Measurements from ENCODE around the gene PTHLH. TPM values are rescaled to one million over a fixed set of nuclear protein-coding genes. Genes with fewer than 3 reads are reported as not detected.
A peak's percentile ranks its signal among the peaks of the same experiment; 100 is the strongest.

The PTHLH gene
- total and polyA plus RNA-seq, 2 experiments from 2014 or later, result not detected

DNA sequence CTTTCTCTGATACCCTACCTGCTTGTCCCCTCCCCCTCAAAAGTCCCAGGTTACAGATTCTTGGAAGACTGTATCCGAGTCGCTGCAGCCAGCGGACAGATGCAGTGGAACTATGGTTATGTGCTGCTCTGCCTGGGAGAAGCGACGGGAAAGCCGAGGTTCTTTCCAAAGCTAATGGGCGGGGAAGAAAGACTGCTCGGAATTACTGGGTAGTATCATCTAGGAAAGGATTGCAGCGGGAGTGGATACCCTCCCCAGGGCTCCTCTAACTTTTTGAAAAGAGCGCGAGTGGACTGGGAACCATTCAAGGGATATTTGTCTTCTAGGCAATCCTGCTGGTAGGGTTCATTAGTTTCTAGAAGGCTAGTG lies 1.4 kb downstream of the PTHLH start:
- DNase-seq (ENCODE audit: low spot score) (peak; percentile 68), ATAC-seq (peak; percentile 2)
- H2AFZ ChIP-seq, result peak overlapping the region; percentile 50
- no peaks in the 10 kb centered on the region for H3K79me2 ChIP-seq (replicated peaks; ENCODE audit: insufficient read depth)
- Mint-ChIP-seq H3K27me3 (ENCODE audit: insufficient read depth, low read depth, poor library complexity) (peaks cover 94% of the 10 kb centered on the region), H3K4me3 (peak overlapping the region; percentile 74), H3K36me3 (ENCODE audit: low read depth) (peaks cover 3% of the 10 kb centered on the region; the same call in 1 of the 3 replicates), H3K9me3 (no peaks in the 10 kb centered on the region), H3K4me1 (peaks cover 54% of the 10 kb centered on the region), H3K27ac (no peak overlapping the region)
- 0 out of 2 replicates have a peak, but pooled peaks cover 5% of the 10 kb centered on the region for H4K20me1 ChIP-seq (replicated peaks; ENCODE audit: insufficient read depth)
- peaks cover 68% of the 10 kb centered on the region for H3K4me1 ChIP-seq (ENCODE audit: insufficient read depth)
- peak overlapping the region; percentile 60 for H3K4me3 ChIP-seq
- no peaks in the 10 kb centered on the region for H3K9me2 ChIP-seq (ENCODE audit: insufficient read depth)
- peak; percentile 52 for TF ChIP-seq EZH2 (IDR thresholded peaks at IDR 0.05; ENCODE audit: low read depth, unreplicated experiment)
- TF ChIP-seq STAT1 (IDR thresholded peaks at IDR 0.05; ENCODE audit: unreplicated experiment), result no peak
- H3K27me3 ChIP-seq (ENCODE audit: insufficient read depth), result peaks cover 98% of the 10 kb centered on the region
- H3K4me2 ChIP-seq, result peak overlapping the region; percentile 86
- no peak overlapping the region for H3K27ac ChIP-seq (ENCODE audit: low read depth)
- no peaks in the 10 kb centered on the region for H3K36me3 ChIP-seq (ENCODE audit: insufficient read depth)
- peaks cover 12% of the 10 kb centered on the region for H3F3A ChIP-seq (replicated peaks; ENCODE audit: low read depth)

DNA sequence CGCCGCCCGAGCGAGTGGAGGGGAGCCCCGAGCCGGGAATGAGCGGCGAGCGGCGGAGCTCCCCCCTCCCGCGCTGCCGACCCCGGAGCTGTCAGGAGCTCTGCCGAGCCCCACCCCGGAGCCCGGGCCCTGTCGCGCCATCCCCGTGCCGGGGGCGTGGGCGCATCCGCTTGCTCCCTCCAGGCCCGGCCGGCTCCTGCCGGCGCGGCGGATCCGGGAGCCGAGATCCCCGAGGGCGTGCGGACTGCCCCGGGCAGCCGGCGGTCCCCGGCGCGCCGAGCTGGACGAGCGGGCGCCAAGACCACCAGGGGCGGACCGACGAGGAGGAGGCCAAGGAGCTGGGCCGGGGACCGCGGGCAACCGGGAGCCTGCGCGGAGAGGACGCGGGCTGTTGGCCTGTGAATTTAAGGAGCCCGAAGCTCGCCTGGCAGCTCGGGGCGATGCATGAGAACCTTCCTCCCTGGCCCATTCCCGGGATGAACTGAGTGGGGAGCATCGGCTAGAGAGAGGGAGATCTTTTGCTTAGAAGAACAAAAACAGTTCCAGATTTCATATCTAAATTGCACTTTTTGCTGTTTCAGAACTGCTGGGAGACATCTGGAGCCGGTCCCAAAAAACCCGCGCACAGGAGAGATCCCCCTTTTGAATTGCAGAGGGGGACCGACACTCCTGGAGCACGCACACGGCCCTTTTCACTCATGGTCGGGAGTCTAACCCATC lies 2.0 kb downstream of the PTHLH start:
- no peaks in the 10 kb centered on the region for H3K9me2 ChIP-seq (ENCODE audit: insufficient read depth)
- H3K36me3 ChIP-seq (ENCODE audit: insufficient read depth), result no peaks in the 10 kb centered on the region
- H3K79me2 ChIP-seq (replicated peaks; ENCODE audit: insufficient read depth), result no peaks in the 10 kb centered on the region
- H3K27ac ChIP-seq (ENCODE audit: low read depth), result no peak overlapping the region
- H4K20me1 ChIP-seq (replicated peaks; ENCODE audit: insufficient read depth), result 0 out of 2 replicates have a peak, but pooled peaks cover 5% of the 10 kb centered on the region
- peaks cover 68% of the 10 kb centered on the region for H3K4me1 ChIP-seq (ENCODE audit: insufficient read depth)
- DNase-seq (ENCODE audit: low spot score), result peak; percentile 58
- peaks cover 49% of the 10 kb centered on the region for H3K4me1 Mint-ChIP-seq
- peak overlapping the region; percentile 86 for H3K4me2 ChIP-seq
- TF ChIP-seq REST (IDR thresholded peaks at IDR 0.05; ENCODE audit: unreplicated experiment) (no peak), EZH2 (IDR thresholded peaks at IDR 0.05; ENCODE audit: low read depth, unreplicated experiment) (peak; percentile 77), EZH2phosphoT487 (IDR thresholded peaks at IDR 0.05; ENCODE audit: unreplicated experiment) (peak; percentile 40), JUNB (IDR thresholded peaks at IDR 0.05; ENCODE audit: unreplicated experiment) (no peak), CTCF (conservative IDR thresholded peaks at IDR 0.05; ENCODE audit: low read depth in 2 of 2) (no peak)
- peaks cover 3% of the 10 kb centered on the region; the same call in 1 of the 3 replicates for H3K36me3 Mint-ChIP-seq (ENCODE audit: low read depth)
- H2AFZ ChIP-seq, result peak overlapping the region; percentile 50
- peak overlapping the region; percentile 60 for H3K4me3 ChIP-seq
- H3F3A ChIP-seq (replicated peaks; ENCODE audit: low read depth), result peaks cover 12% of the 10 kb centered on the region
- H3K27me3 ChIP-seq (ENCODE audit: insufficient read depth), result peaks cover 98% of the 10 kb centered on the region
- H3K4me3 Mint-ChIP-seq, result peak overlapping the region; percentile 74
- no peaks in the 10 kb centered on the region for H3K9me3 Mint-ChIP-seq
- H3K27ac Mint-ChIP-seq, result no peak overlapping the region
- peaks cover 88% of the 10 kb centered on the region for H3K27me3 Mint-ChIP-seq (ENCODE audit: insufficient read depth, low read depth, poor library complexity)
- ATAC-seq, result peak; percentile 13

Measured in GM23338 (cell line).